Measurements from ENCODE around the gene NAMPT. TPM values are rescaled to one million over a fixed set of nuclear protein-coding genes. Genes with fewer than 3 reads are reported as not detected.
A peak's percentile ranks its signal among the peaks of the same experiment; 100 is the strongest.

The NAMPT gene
- total RNA-seq, 3 donors from 2014 or later (not counting 1 experiment from before 2014, with no cell fraction given) = 194 to 414 (median 270) TPM

GRCh38 chr7:106270122-106270977 is 14.4 kb downstream of the NAMPT start:
- Histone ChIP-seq H3K4me3 (ENCODE audit: low read length) (no peak overlapping the region), H3K4me1 (ENCODE audit: control insufficient read depth, insufficient read depth, low read length) (no peaks in the 10 kb centered on the region), H3K36me3 (ENCODE audit: control insufficient read depth, insufficient read depth, low read length) (peaks cover 32% of the 10 kb centered on the region), H3K9me3 (ENCODE audit: control insufficient read depth, insufficient read depth, low read length) (no peaks in the 10 kb centered on the region), H3K27me3 (ENCODE audit: control insufficient read depth, insufficient read depth, low read length) (no peaks in the 10 kb centered on the region), H3K27ac (ENCODE audit: low read length) (no peak overlapping the region)
- DNase-seq = no peak
- no peak for TF ChIP-seq CTCF (IDR thresholded peaks at IDR 0.05)
- intact Hi-C loops (cut with micrococcal nuclease) = no loop called here
- peak in 1 of 3 donors; percentile 23 for ATAC-seq
- Mint-ChIP-seq H3K9me3 (no peaks in the 10 kb centered on the region), H3K4me3 (no peak overlapping the region), H3K27me3 (ENCODE audit: low read depth in 2 of 2) (no peaks in the 10 kb centered on the region), H3K4me1 (no peaks in the 10 kb centered on the region), H3K27ac (no peak overlapping the region), H3K36me3 (peaks cover 18% of the 10 kb centered on the region)
- WGBS (ENCODE audit: insufficient coverage) = 92% methylated on average over 5 of the region's 5 CpGs

- Mint-ChIP-seq H3K27ac (no peak overlapping the region), H3K4me1 (no peaks in the 10 kb centered on the region)
- H3K27ac ChIP-seq (ENCODE audit: low read length) = no peak overlapping the region
Observed at GRCh38 chr7:106269254-106269961, 15.4 kb downstream of the NAMPT start.

GRCh38 chr7:106265133-106265532 is 19.6 kb downstream of the NAMPT start:
- DNase-seq (no peak), ATAC-seq (no peak)
- Histone ChIP-seq H3K27ac (ENCODE audit: low read length) (no peak overlapping the region), H3K9me3 (ENCODE audit: control insufficient read depth, insufficient read depth, low read length) (no peaks in the 10 kb centered on the region), H3K27me3 (ENCODE audit: control insufficient read depth, insufficient read depth, low read length) (no peaks in the 10 kb centered on the region), H3K4me1 (ENCODE audit: control insufficient read depth, insufficient read depth, low read length) (no peaks in the 10 kb centered on the region), H3K36me3 (ENCODE audit: control insufficient read depth, insufficient read depth, low read length) (peaks cover 36% of the 10 kb centered on the region), H3K4me3 (ENCODE audit: low read length) (no peak overlapping the region)
- no peak overlapping the region for H3K27ac Mint-ChIP-seq
- H3K9me3 Mint-ChIP-seq = no peaks in the 10 kb centered on the region
- no peak for TF ChIP-seq CTCF (IDR thresholded peaks at IDR 0.05)
- 98% methylated on average over 3 of the region's 3 CpGs for WGBS (ENCODE audit: insufficient coverage)
- H3K4me3 Mint-ChIP-seq = no peak overlapping the region
- H3K36me3 Mint-ChIP-seq = peaks cover 31% of the 10 kb centered on the region
- H3K4me1 Mint-ChIP-seq = peaks cover 5 to 8% of the 10 kb centered on the region in 2 donors
- no peaks in the 10 kb centered on the region for H3K27me3 Mint-ChIP-seq (ENCODE audit: low read depth in 2 of 2)
- intact Hi-C loops (cut with micrococcal nuclease) = no loop called here

More at GRCh38 chr7:106269254-106269961, 15.4 kb downstream of the NAMPT start:
- WGBS (ENCODE audit: insufficient coverage) = 51% methylated on average over 2 of the region's 4 CpGs
- no peaks in the 10 kb centered on the region for H3K4me1 ChIP-seq (ENCODE audit: control insufficient read depth, insufficient read depth, low read length)
- H3K9me3 ChIP-seq (ENCODE audit: control insufficient read depth, insufficient read depth, low read length) = no peaks in the 10 kb centered on the region
- Mint-ChIP-seq H3K9me3 (no peaks in the 10 kb centered on the region), H3K27me3 (ENCODE audit: low read depth in 2 of 2) (no peaks in the 10 kb centered on the region), H3K4me3 (no peak overlapping the region), H3K36me3 (peaks cover 18% of the 10 kb centered on the region)
- no peak for DNase-seq
- H3K36me3 ChIP-seq (ENCODE audit: control insufficient read depth, insufficient read depth, low read length) = peaks cover 40% of the 10 kb centered on the region
- ATAC-seq = no peak
- H3K27me3 ChIP-seq (ENCODE audit: control insufficient read depth, insufficient read depth, low read length) = no peaks in the 10 kb centered on the region
- TF ChIP-seq CTCF (IDR thresholded peaks at IDR 0.05) = no peak
- intact Hi-C loops (cut with micrococcal nuclease) = no loop called here
- H3K4me3 ChIP-seq (ENCODE audit: low read length) = no peak overlapping the region

Measured in natural killer cell (primary cell).